ENCODE data around the gene AHNAK2.

Gene AHNAK2

DNA sequence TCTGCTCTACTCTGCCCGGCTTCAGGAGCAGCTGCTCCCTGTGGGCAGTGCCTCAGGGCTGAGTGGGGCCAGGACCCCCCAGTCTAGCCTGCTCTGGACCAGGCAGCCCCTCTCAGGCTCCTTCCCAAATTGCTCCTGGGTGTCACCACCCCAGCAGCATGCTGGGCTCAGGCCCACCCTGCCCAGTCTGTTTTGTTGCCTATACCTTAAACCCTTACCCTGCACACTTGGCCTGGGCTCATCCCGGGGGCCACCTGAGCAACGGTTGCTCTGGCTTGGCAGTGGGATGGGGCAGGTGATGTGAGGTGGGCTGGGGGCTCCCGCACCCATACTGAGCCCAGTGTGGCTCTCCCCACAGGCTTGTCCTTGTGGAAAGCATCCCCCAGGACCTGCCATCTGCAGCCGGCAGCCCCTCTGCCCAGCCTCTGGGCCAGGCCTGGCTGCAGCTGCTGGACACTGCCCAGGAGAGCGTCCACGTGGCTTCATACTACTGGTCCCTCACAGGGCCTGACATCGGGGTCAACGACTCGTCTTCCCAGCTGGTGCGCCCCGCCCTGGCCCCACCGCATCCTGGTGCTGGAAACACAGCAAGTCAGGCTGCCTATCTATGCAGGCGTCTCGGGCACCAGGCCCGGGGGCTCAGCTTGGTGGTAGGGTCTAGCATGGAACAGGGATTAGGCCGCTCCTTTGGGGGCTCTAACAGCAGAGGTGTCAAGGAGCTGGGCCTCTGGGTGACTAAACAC is 49.6 kb downstream of the AHNAK2 start:
- DNase-seq (ENCODE audit: low read depth): no peak
- H3K4me3 ChIP-seq (ENCODE audit: low read length): no peak overlapping the region
- TF ChIP-seq, protein P1, sequence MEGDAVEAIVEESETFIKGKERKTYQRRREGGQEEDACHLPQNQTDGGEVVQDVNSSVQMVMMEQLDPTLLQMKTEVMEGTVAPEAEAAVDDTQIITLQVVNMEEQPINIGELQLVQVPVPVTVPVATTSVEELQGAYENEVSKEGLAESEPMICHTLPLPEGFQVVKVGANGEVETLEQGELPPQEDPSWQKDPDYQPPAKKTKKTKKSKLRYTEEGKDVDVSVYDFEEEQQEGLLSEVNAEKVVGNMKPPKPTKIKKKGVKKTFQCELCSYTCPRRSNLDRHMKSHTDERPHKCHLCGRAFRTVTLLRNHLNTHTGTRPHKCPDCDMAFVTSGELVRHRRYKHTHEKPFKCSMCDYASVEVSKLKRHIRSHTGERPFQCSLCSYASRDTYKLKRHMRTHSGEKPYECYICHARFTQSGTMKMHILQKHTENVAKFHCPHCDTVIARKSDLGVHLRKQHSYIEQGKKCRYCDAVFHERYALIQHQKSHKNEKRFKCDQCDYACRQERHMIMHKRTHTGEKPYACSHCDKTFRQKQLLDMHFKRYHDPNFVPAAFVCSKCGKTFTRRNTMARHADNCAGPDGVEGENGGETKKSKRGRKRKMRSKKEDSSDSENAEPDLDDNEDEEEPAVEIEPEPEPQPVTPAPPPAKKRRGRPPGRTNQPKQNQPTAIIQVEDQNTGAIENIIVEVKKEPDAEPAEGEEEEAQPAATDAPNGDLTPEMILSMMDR (IDR thresholded peaks at IDR 0.05; ENCODE audit: insufficient read depth, low read depth, low read length, missing control alignments): no peak

- H3K4me3 ChIP-seq (ENCODE audit: low read length): no peak overlapping the region
- TF ChIP-seq, protein P1 (IDR thresholded peaks at IDR 0.05; ENCODE audit: insufficient read depth, low read depth, low read length, missing control alignments): no peak
- no peak for DNase-seq (ENCODE audit: low read depth)
Measured at GRCh38 chr14:104927901-104928300, 50.3 kb downstream of the AHNAK2 start.

GRCh38 chr14:104927432-104927816 is 50.8 kb downstream of the AHNAK2 start:
- no peak for DNase-seq (ENCODE audit: low read depth)

DNA sequence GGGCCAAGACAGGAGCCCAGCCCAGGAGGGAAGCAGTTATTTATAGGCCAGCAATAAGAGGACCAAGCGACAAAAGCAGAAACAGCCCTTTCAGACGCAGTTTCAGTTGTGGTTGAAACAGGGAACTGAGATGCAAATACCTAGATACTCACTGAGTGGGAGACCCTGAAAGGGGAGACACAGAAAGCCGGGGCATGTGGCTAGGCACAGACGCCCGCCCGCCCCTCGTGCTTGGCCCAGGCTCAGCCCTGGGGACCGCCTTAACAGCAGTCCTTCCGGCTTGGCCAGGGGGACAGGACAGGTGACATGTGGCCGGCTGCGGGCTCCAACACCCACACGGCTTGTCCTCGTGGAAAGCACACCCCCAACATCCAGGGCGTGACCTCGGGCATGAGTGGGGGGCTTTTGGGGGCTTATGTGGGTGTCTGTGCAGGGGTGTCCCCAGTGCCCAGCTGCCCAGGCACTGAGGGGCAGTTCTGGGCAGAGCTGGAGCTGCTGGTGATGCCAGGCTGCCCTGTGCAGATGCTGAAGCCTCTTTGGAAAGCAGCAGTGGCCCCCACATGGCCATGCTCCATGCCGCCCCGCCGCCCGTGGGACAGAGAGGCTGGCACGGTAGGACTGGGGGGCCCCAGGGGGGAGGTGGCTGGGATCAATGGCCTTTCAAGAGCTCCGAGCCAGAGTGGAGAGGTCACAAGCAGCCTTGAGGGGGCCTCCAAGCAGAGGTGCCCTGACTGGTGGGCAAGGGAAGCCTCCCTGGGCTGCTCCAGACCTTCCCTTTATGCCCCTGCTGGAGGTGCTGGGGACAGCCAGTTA is 51.3 kb downstream of the AHNAK2 start:
- H3K4me3 ChIP-seq (ENCODE audit: low read length): no peak overlapping the region
- DNase-seq (ENCODE audit: low read depth): no peak
- TF ChIP-seq, protein P1 (IDR thresholded peaks at IDR 0.05; ENCODE audit: insufficient read depth, low read depth, low read length, missing control alignments): no peak

More at GRCh38 chr14:104927432-104927816, 50.8 kb downstream of the AHNAK2 start:
- no peak overlapping the region for H3K4me3 ChIP-seq (ENCODE audit: low read length)
- TF ChIP-seq, protein P1 (IDR thresholded peaks at IDR 0.05; ENCODE audit: insufficient read depth, low read depth, low read length, missing control alignments): no peak

- DNase-seq (ENCODE audit: low read depth): no peak
- H3K4me3 ChIP-seq (ENCODE audit: low read length): no peak overlapping the region
- TF ChIP-seq, protein P1 (IDR thresholded peaks at IDR 0.05; ENCODE audit: insufficient read depth, low read depth, low read length, missing control alignments): no peak
Measured at GRCh38 chr14:104925855-104926609, 52.1 kb downstream of the AHNAK2 start.

- TF ChIP-seq, protein P1 (IDR thresholded peaks at IDR 0.05; ENCODE audit: insufficient read depth, low read depth, low read length, missing control alignments): no peak
- DNase-seq (ENCODE audit: low read depth): no peak
- no peak overlapping the region for H3K4me3 ChIP-seq (ENCODE audit: low read length)
Measured at GRCh38 chr14:104925214-104925854, 52.8 kb downstream of the AHNAK2 start.
